Measurements from ENCODE around the gene ATOH7. TPM values are rescaled to one million over a fixed set of nuclear protein-coding genes. Genes with fewer than 3 reads are reported as not detected.
A peak's percentile ranks its signal among the peaks of the same experiment; 100 is the strongest.

Gene ATOH7
- total RNA-seq, 1 experiment from 2014 or later: 1.1 TPM

DNA sequence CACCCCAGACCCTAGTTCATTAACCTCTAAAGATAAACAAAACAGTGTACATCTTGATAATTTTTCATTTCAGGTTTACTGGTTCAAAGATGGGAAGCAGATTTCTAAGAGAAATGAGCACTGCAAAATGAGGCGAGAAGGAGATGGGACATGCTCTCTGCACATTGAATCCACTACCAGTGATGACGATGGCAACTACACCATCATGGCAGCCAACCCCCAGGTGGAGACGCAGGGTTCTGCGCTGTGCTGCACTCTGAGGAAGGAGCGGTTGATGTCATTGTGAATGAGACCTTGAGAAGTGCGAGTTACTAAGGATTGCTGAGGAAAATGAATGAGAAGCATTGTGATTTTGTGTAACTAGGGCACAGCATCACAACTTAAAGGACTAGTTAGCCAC, 37.6 kb downstream of the ATOH7 start:
- Histone ChIP-seq H3F3A (ENCODE audit: low read length, unreplicated experiment) (no peaks in the 10 kb centered on the region), H2AFZ (ENCODE audit: low read length) (no peak overlapping the region), H3K36me3 (ENCODE audit: low read depth, low read length) (no peaks in the 10 kb centered on the region), H3K27me3 (ENCODE audit: low read length) (no peaks in the 10 kb centered on the region), H3K4me3 (ENCODE audit: low read length) (no peak overlapping the region), H3K4me1 (ENCODE audit: insufficient read depth, low read length) (peaks cover 13% of the 10 kb centered on the region), H3K27ac (ENCODE audit: low read length) (no peak overlapping the region), H3K9me3 (ENCODE audit: low read length) (no peaks in the 10 kb centered on the region), H3K9ac (ENCODE audit: low read length) (no peak overlapping the region), H3K79me2 (ENCODE audit: low read length) (no peaks in the 10 kb centered on the region), H3K9me2 (replicated peaks; ENCODE audit: low read length) (no peaks in the 10 kb centered on the region), H4K20me1 (ENCODE audit: low read length) (no peaks in the 10 kb centered on the region), H3K4me2 (ENCODE audit: low read length) (no peak overlapping the region)
- intact Hi-C loops (cut with micrococcal nuclease): no loop called here
- BruUV-seq (replicated peaks): no TSS peak
- CTCF ChIA-PET: no interaction called here
- ATAC-seq: no peak
- POLR2A ChIA-PET (ENCODE audit: unreplicated experiment): no interaction called here
- TF ChIP-seq EZH2phosphoT487 (IDR thresholded peaks at IDR 0.05; ENCODE audit: borderline replicate concordance, low read length): no peak
- TF ChIP-seq, protein P1, sequence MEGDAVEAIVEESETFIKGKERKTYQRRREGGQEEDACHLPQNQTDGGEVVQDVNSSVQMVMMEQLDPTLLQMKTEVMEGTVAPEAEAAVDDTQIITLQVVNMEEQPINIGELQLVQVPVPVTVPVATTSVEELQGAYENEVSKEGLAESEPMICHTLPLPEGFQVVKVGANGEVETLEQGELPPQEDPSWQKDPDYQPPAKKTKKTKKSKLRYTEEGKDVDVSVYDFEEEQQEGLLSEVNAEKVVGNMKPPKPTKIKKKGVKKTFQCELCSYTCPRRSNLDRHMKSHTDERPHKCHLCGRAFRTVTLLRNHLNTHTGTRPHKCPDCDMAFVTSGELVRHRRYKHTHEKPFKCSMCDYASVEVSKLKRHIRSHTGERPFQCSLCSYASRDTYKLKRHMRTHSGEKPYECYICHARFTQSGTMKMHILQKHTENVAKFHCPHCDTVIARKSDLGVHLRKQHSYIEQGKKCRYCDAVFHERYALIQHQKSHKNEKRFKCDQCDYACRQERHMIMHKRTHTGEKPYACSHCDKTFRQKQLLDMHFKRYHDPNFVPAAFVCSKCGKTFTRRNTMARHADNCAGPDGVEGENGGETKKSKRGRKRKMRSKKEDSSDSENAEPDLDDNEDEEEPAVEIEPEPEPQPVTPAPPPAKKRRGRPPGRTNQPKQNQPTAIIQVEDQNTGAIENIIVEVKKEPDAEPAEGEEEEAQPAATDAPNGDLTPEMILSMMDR (conservative IDR thresholded peaks at IDR 0.05; ENCODE audit: low read depth, low read length): no peak
- TF ChIP-seq EZH2 (IDR thresholded peaks at IDR 0.05; ENCODE audit: low read length, unreplicated experiment): no peak
- DNase-seq: no peak

DNA sequence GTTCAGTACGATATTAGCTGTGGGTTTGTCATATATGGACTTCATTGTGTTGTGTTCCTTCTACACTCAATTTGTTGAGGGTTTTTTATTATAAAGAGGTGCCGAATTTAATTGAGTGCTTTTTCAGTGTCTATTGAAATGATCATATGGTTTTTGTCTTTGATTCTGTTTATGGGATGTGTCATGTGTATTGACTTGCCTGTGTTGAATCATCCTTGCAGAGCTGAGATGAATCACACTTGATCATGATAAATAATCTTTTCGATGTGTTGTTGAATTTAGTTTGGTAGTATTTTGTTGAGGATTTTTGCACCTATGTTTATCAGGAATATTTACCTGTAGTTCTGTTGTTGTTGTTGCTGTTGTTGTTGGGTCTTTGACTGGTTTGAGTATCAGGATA, 39.8 kb downstream of the ATOH7 start:
- CTCF ChIA-PET: interaction anchor here (0.7 kb wide), 1 partner anchor 21 kb away, joined by 3 read pairs; no protein-coding TSS in a partner anchor
- no peaks in the 10 kb centered on the region for H3K9me3 ChIP-seq (ENCODE audit: low read length)
- ATAC-seq: peak; percentile 97
- no peak overlapping the region for H2AFZ ChIP-seq (ENCODE audit: low read length)
- H3K36me3 ChIP-seq (ENCODE audit: low read depth, low read length): no peaks in the 10 kb centered on the region
- no peak overlapping the region for H3K9ac ChIP-seq (ENCODE audit: low read length)
- no peaks in the 10 kb centered on the region for H3K79me2 ChIP-seq (ENCODE audit: low read length)
- intact Hi-C loops (cut with micrococcal nuclease): no loop called here
- H3F3A ChIP-seq (ENCODE audit: low read length, unreplicated experiment): no peaks in the 10 kb centered on the region
- TF ChIP-seq EZH2 (IDR thresholded peaks at IDR 0.05; ENCODE audit: low read length, unreplicated experiment) (no peak), EZH2phosphoT487 (IDR thresholded peaks at IDR 0.05; ENCODE audit: borderline replicate concordance, low read length) (no peak)
- TF ChIP-seq, protein P1 (conservative IDR thresholded peaks at IDR 0.05; ENCODE audit: low read depth, low read length): no peak
- peak overlapping the region; percentile 21 for H3K4me2 ChIP-seq (ENCODE audit: low read length)
- H3K4me1 ChIP-seq (ENCODE audit: insufficient read depth, low read length): peaks cover 13% of the 10 kb centered on the region
- no peaks in the 10 kb centered on the region for H3K9me2 ChIP-seq (replicated peaks; ENCODE audit: low read length)
- BruUV-seq (replicated peaks): no TSS peak
- 0 out of 2 replicates have a peak overlapping the region, but pooled peaks have one; percentile 0 for H3K27ac ChIP-seq (ENCODE audit: low read length)
- POLR2A ChIA-PET (ENCODE audit: unreplicated experiment): no interaction called here
- no peaks in the 10 kb centered on the region for H4K20me1 ChIP-seq (ENCODE audit: low read length)
- H3K4me3 ChIP-seq (ENCODE audit: low read length): no peak overlapping the region
- no peaks in the 10 kb centered on the region for H3K27me3 ChIP-seq (ENCODE audit: low read length)
- peak; percentile 86 for DNase-seq

DNA sequence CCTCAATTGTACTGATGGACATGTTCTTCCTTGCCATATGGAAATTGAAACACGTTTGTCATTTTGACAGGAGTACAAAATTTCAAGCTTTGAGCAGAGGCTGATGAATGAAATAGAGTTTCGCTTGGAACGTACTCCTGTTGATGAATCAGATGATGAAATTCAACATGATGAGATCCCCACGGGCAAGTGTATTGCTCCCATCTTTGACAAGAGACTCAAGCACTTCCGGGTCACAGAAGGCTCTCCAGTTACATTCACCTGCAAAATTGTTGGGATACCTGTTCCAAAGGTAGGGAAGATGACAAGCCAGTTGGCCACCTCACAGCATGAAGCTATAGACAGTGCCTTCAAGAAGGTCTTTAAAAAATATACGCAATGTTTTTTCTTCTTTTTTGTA, 43.1 kb downstream of the ATOH7 start:
- no peaks in the 10 kb centered on the region for H3K9me2 ChIP-seq (replicated peaks; ENCODE audit: low read length)
- H2AFZ ChIP-seq (ENCODE audit: low read length): no peak overlapping the region
- TF ChIP-seq EZH2phosphoT487 (IDR thresholded peaks at IDR 0.05; ENCODE audit: borderline replicate concordance, low read length): no peak
- TF ChIP-seq, protein P1 (conservative IDR thresholded peaks at IDR 0.05; ENCODE audit: low read depth, low read length): no peak
- TF ChIP-seq EZH2 (IDR thresholded peaks at IDR 0.05; ENCODE audit: low read length, unreplicated experiment): no peak
- no TSS peak for BruUV-seq (replicated peaks)
- H3F3A ChIP-seq (ENCODE audit: low read length, unreplicated experiment): no peaks in the 10 kb centered on the region
- POLR2A ChIA-PET (ENCODE audit: unreplicated experiment): no interaction called here
- CTCF ChIA-PET: no interaction called here
- H4K20me1 ChIP-seq (ENCODE audit: low read length): no peaks in the 10 kb centered on the region
- H3K4me2 ChIP-seq (ENCODE audit: low read length): no peak overlapping the region
- H3K9ac ChIP-seq (ENCODE audit: low read length): no peak overlapping the region
- DNase-seq (no peak), ATAC-seq (no peak)
- H3K27ac ChIP-seq (ENCODE audit: low read length): no peak overlapping the region
- no peak overlapping the region for H3K4me3 ChIP-seq (ENCODE audit: low read length)
- intact Hi-C loops (cut with micrococcal nuclease): no loop called here
- H3K79me2 ChIP-seq (ENCODE audit: low read length): no peaks in the 10 kb centered on the region
- peaks cover 13% of the 10 kb centered on the region for H3K4me1 ChIP-seq (ENCODE audit: insufficient read depth, low read length)
- H3K36me3 ChIP-seq (ENCODE audit: low read depth, low read length): no peaks in the 10 kb centered on the region
- H3K27me3 ChIP-seq (ENCODE audit: low read length): no peaks in the 10 kb centered on the region
- H3K9me3 ChIP-seq (ENCODE audit: low read length): no peaks in the 10 kb centered on the region

Data from PC-3 (cell line).